Measurements from ENCODE around the gene PEA15.

DNA sequence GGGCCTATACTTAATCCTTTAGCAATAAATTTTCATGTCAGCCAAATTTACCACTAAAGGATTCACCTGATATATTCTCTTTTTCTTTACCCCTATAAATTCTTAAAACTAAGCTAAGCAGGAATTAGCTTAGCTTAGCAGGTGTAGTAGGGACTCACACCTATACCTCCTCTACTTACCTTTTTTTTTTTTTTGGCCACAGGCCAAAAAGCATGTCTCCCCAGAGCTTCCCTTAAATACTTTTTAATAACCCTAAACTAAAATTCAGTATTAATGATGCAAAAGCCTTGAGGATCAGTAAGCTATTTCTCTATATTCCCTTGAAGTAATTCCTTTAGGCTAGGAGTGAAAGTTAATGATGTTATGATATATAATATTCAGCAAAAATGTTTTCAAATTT is 23.2 kb downstream of the PEA15 start:
- TF ChIP-seq POLR2A (IDR thresholded peaks at IDR 0.05): no peak
- TF ChIP-seq, protein P1, sequence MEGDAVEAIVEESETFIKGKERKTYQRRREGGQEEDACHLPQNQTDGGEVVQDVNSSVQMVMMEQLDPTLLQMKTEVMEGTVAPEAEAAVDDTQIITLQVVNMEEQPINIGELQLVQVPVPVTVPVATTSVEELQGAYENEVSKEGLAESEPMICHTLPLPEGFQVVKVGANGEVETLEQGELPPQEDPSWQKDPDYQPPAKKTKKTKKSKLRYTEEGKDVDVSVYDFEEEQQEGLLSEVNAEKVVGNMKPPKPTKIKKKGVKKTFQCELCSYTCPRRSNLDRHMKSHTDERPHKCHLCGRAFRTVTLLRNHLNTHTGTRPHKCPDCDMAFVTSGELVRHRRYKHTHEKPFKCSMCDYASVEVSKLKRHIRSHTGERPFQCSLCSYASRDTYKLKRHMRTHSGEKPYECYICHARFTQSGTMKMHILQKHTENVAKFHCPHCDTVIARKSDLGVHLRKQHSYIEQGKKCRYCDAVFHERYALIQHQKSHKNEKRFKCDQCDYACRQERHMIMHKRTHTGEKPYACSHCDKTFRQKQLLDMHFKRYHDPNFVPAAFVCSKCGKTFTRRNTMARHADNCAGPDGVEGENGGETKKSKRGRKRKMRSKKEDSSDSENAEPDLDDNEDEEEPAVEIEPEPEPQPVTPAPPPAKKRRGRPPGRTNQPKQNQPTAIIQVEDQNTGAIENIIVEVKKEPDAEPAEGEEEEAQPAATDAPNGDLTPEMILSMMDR (IDR thresholded peaks at IDR 0.05): no peak
